HCT116 (cell line): Measurements from ENCODE around the gene ZNF804B. TPM values are rescaled to one million over a fixed set of nuclear protein-coding genes. Genes with fewer than 3 reads are reported as not detected.

Source experiments
- ATAC-seq: fragments of 200-7000 bp; cut with Tn5 transposase; 2 replicates; pipeline ENCODE4 v1.9.1; 2020; ENCODE audit warnings: mild to moderate bottlenecking, moderate library complexity
- BruUV-seq: library from RNA; stranded (reverse); fragments of 400-500 nt; replicated peaks from 2 replicates; lab custom pipeline; 2021; lab: Mats Ljungman, UMichigan
- CTCF ChIA-PET: fragments of 300-600 bp; sonication (Branson Sonifier 250); formaldehyde crosslinking; loops from one replicate; lab custom pipeline; 2021; ENCODE audit warnings: antibody characterized with exemption; lab: Charles Lee
- POLR2A ChIA-PET: fragments of 300-600, 350-600 bp; sonication (Branson Sonifier 250); formaldehyde crosslinking; loops from one replicate; lab custom pipeline; 2021; ENCODE audit warnings: antibody characterized with exemption; lab: Charles Lee
- RAD21 ChIA-PET, 2 experiments: fragments of 300-600 bp; sonication (Branson Sonifier 250); formaldehyde crosslinking; loops; one replicate each; lab custom pipeline; 2023; ENCODE audit warnings: low total read pairs in 2 of 2; ENCODE audit not compliant: uncharacterized antibody in 2 of 2, unreplicated experiment in 2 of 2, low non-redundant PET in 1 of 2; lab: Charles Lee
- DNase-seq: peaks from one replicate; pipeline ENCODE4 v3.0.0-alpha.2; 2010; ENCODE audit warnings: low read depth, low spot score
- H2AFZ ChIP-seq: fragments of 200-600 bp; shearing (Covaris generic), sonication (generic); 2 replicates; pipeline ENCODE4 v1.6.1; 2017; ENCODE audit warnings: low read depth, mixed run types, mixed read lengths, antibody characterized with exemption, low read length; ENCODE audit not compliant: poor library complexity, severe bottlenecking
- H3K27ac ChIP-seq: 2 replicates; pipeline ENCODE4 v1.5.1; 2012; ENCODE audit warnings: low read depth, low read length
- H3K27me3 ChIP-seq: fragments of 200-600 bp; sonication (generic); 2 replicates; pipeline ENCODE4 v1.6.1; 2016; ENCODE audit warnings: mixed run types, low read length, mixed read lengths; ENCODE audit not compliant: insufficient read depth
- H3K36me3 ChIP-seq, 2 experiments: fragments of 200-500 bp in 1 of 2; fragments of 200-600 bp in 1 of 2; sonication (Bioruptor generic) in 1 of 2; sonication (generic) in 1 of 2; 2 replicates each; pipeline versions ENCODE4 v1.5.1 to v1.6.1; 2014 to 2016; ENCODE audit warnings: low read length in 2 of 2, inconsistent platforms in 1 of 2, mixed read lengths in 1 of 2, mixed run types in 1 of 2; ENCODE audit not compliant: insufficient read depth in 2 of 2, control insufficient read depth in 1 of 2
- H3K4me1 ChIP-seq, 2 experiments: fragments of 200-600 bp in 1 of 2; sonication (generic) in 1 of 2; 2 replicates each; pipeline versions ENCODE4 v1.5.1 to v1.6.1; 2012 to 2017; ENCODE audit warnings: low read length in 2 of 2, inconsistent platforms in 1 of 2, mild to moderate bottlenecking in 1 of 2, mixed read lengths in 1 of 2, mixed run types in 1 of 2, moderate library complexity in 1 of 2; ENCODE audit not compliant: insufficient read depth in 2 of 2, control insufficient read depth in 1 of 2
- H3K4me2 ChIP-seq: fragments of 200-600 bp; sonication (generic); 2 replicates; pipeline ENCODE4 v1.6.1; 2017; ENCODE audit warnings: mixed run types, low read length, mixed read lengths
- H3K4me3 ChIP-seq, 2 experiments: fragments of 200-600 bp in 1 of 2; sonication (generic) in 1 of 2; replicated peaks in 1 of 2; 2 replicates each; pipeline ENCODE4 v1.5.1; 2011 to 2016; ENCODE audit warnings: low read length in 2 of 2, control low read depth in 1 of 2, low read depth in 1 of 2, mild to moderate bottlenecking in 1 of 2, mixed read lengths in 1 of 2, mixed run types in 1 of 2
- H3K79me2 ChIP-seq: fragments of 200-600 bp; sonication (generic); 2 replicates; pipeline ENCODE4 v1.6.1; 2017; ENCODE audit warnings: mild to moderate bottlenecking, mixed run types, low read length, moderate library complexity, mixed read lengths; ENCODE audit not compliant: insufficient read depth
- H3K9ac ChIP-seq: fragments of 200-600 bp; sonication (generic); 2 replicates; pipeline ENCODE4 v1.6.1; 2016; ENCODE audit warnings: low read length, mixed read lengths
- H3K9me2 ChIP-seq: fragments of 200-600 bp; sonication (generic), shearing (Covaris generic); 2 replicates; pipeline ENCODE4 v1.6.1; 2017; ENCODE audit warnings: mixed run types, mild to moderate bottlenecking, moderate library complexity; ENCODE audit not compliant: insufficient read depth
- H3K9me3 ChIP-seq, 2 experiments: fragments of 200-500 bp in 1 of 2; fragments of 200-600 bp in 1 of 2; sonication (Bioruptor generic) in 1 of 2; sonication (generic) in 1 of 2; 2 replicates each; pipeline ENCODE4 v1.6.1; 2014 to 2017; ENCODE audit warnings: low read length in 2 of 2, mixed read lengths in 2 of 2, inconsistent platforms in 1 of 2, low read depth in 1 of 2, mild to moderate bottlenecking in 1 of 2, mixed run types in 1 of 2, moderate library complexity in 1 of 2; ENCODE audit not compliant: control insufficient read depth in 1 of 2, insufficient read depth in 1 of 2
- H4K20me1 ChIP-seq: fragments of 200-600 bp; sonication (generic), shearing (Covaris generic); 2 replicates; pipeline ENCODE4 v1.6.1; 2017; ENCODE audit warnings: mixed run types, mild to moderate bottlenecking, moderate library complexity; ENCODE audit not compliant: insufficient read depth
- EZH2 ChIP-seq: fragments of 200-600 bp; sonication (generic); IDR thresholded peaks from 2 replicates; pipeline ENCODE4 v1.6.1; 2017; ENCODE audit warnings: antibody characterized with exemption, mixed run types
- EZH2phosphoT487 ChIP-seq: fragments of 200-600 bp; IDR thresholded peaks from 2 replicates; pipeline ENCODE4 v1.6.1; 2018; ENCODE audit warnings: antibody characterized with exemption, borderline replicate concordance
- JUND ChIP-seq: IDR thresholded peaks from 2 replicates; pipeline ENCODE4 v1.6.1; 2012
- POLR2AphosphoS5 ChIP-seq: IDR thresholded peaks from 2 replicates; pipeline ENCODE4 v1.6.1; 2011; ENCODE audit warnings: mild to moderate bottlenecking, low read depth, low read length, moderate library complexity
- SIN3A ChIP-seq: IDR thresholded peaks from 2 replicates; pipeline ENCODE4 v1.6.1; 2012; ENCODE audit warnings: low read depth
- SRF ChIP-seq: IDR thresholded peaks from 2 replicates; pipeline ENCODE4 v1.6.1; 2012; ENCODE audit warnings: low read depth
- YY1 ChIP-seq: IDR thresholded peaks from 2 replicates; pipeline ENCODE4 v1.6.1; 2011; ENCODE audit warnings: low read length, low read depth, moderate library complexity, mild to moderate bottlenecking; ENCODE audit not compliant: insufficient replicate concordance; ENCODE audit errors: extremely low read depth
- ZBTB33 ChIP-seq: IDR thresholded peaks from 2 replicates; pipeline ENCODE4 v1.6.1; 2011; ENCODE audit warnings: mild to moderate bottlenecking, low read length, moderate library complexity; ENCODE audit not compliant: insufficient replicate concordance; ENCODE audit errors: extremely low read depth
- ZNF274 ChIP-seq: fragments of 200-500 bp; sonication (Bioruptor generic); IDR thresholded peaks from 2 replicates; pipeline ENCODE4 v1.6.1; 2014; ENCODE audit warnings: mild to moderate bottlenecking, low read depth, low read length, inconsistent platforms
- intact Hi-C: fragments of 100-400 bp; cut with micrococcal nuclease; formaldehyde crosslinking; loops from 2 replicates; pipeline ENCODE4 v1.10.0; 2022
- total RNA-seq: library from RNA; stranded (reverse); gene quantifications from one replicate; pipeline ENCODE4 v1.2.1, GENCODE V29; 2021; ENCODE audit not compliant: unreplicated experiment
- TF ChIP-seq, protein P1 (sequence below): IDR thresholded peaks from 2 replicates; pipeline ENCODE4 v1.6.1; 2012

Gene ZNF804B
- total RNA-seq, 1 experiment from 2014 or later, result not detected

- CTCF ChIA-PET, result no interaction called here
- Histone ChIP-seq H2AFZ (no peak overlapping the region), H3K4me3 (no peak overlapping the region), H3K4me1 (no peaks in the 10 kb centered on the region), H3K79me2 (no peaks in the 10 kb centered on the region), H3K27me3 (no peaks in the 10 kb centered on the region), H3K9ac (no peak overlapping the region), H3K9me3 (no peaks in the 10 kb centered on the region), H3K27ac (no peak overlapping the region), H4K20me1 (no peaks in the 10 kb centered on the region), H3K4me2 (no peak overlapping the region), H3K36me3 (no peaks in the 10 kb centered on the region), H3K9me2 (no peaks in the 10 kb centered on the region)
- ATAC-seq (no peak), DNase-seq (no peak)
- RAD21 ChIA-PET, result no interaction called here
- intact Hi-C loops, result no loop called here
- no peak for TF ChIP-seq SRF
- TF ChIP-seq ZBTB33, result no peak
- TF ChIP-seq EZH2phosphoT487, result no peak
- TF ChIP-seq, protein P1, sequence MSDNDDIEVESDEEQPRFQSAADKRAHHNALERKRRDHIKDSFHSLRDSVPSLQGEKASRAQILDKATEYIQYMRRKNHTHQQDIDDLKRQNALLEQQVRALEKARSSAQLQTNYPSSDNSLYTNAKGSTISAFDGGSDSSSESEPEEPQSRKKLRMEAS, result no peak
- no peak for TF ChIP-seq JUND
- TF ChIP-seq EZH2, result no peak
- TF ChIP-seq POLR2AphosphoS5, result no peak
- TF ChIP-seq ZNF274, result no peak
- TF ChIP-seq SIN3A, result no peak
- TF ChIP-seq YY1, result no peak
- POLR2A ChIA-PET, result no interaction called here
- BruUV-seq, result no TSS peak
Measured at GRCh38 chr7:89085580-89085979, 326.1 kb downstream of the ZNF804B start.
